Kidney epithelial cell (primary cell): ENCODE measurements around the gene SNCB. TPM values are rescaled to one million over a fixed set of nuclear protein-coding genes. Genes with fewer than 3 reads are reported as not detected.
"Not testable (repeated sequence)": the region's sequence is repeated elsewhere in the genome, so short reads cannot be mapped to it uniquely, and the experiment has no call there.

Experiments used
- DNase-seq: peaks from one replicate; pipeline ENCODE4 v3.0.0-alpha.2; 2010; ENCODE audit warnings: low read depth
- H3K27me3 ChIP-seq: 2 replicates; pipeline ENCODE4 v1.6.0; 2011; ENCODE audit warnings: low read length; ENCODE audit not compliant: control insufficient read depth, insufficient read depth
- H3K36me3 ChIP-seq: 2 replicates; pipeline ENCODE4 v1.5.1; 2011; ENCODE audit warnings: low read length; ENCODE audit not compliant: control insufficient read depth, insufficient read depth
- H3K4me3 ChIP-seq: 2 replicates; pipeline ENCODE4 v1.5.1; 2011; ENCODE audit warnings: low read depth, mild to moderate bottlenecking, control low read depth, low read length
- CTCF ChIP-seq: IDR thresholded peaks from 2 replicates; pipeline ENCODE4 v1.5.1; 2011; ENCODE audit warnings: mild to moderate bottlenecking, moderate library complexity, low read length, control low read depth, inconsistent platforms; ENCODE audit not compliant: insufficient read depth, poor library complexity, severe bottlenecking
- total RNA-seq: library from RNA; depleted of rRNA; stranded (reverse); fragments of >200 nt; gene quantifications from 2 replicates; pipeline ENCODE4 v1.2.3, GENCODE V29; 2015

Gene SNCB
- total RNA-seq, 1 donor from 2014 or later = not detected

GRCh38 chr5:176603091-176603490 is 27.2 kb downstream of the SNCB start:
- H3K36me3 ChIP-seq = no peaks in the 10 kb centered on the region
- H3K27me3 ChIP-seq = no peaks in the 10 kb centered on the region
- no peak for TF ChIP-seq CTCF
- no peak for DNase-seq
- H3K4me3 ChIP-seq = no peak overlapping the region

GRCh38 chr5:176601901-176602482 is 28.3 kb downstream of the SNCB start:
- Histone ChIP-seq H3K36me3 (no peaks in the 10 kb centered on the region), H3K4me3 (no peak overlapping the region), H3K27me3 (no peaks in the 10 kb centered on the region)
- TF ChIP-seq CTCF = no peak
- DNase-seq = no peak

- DNase-seq, H3K4me3 ChIP-seq, H3K36me3 ChIP-seq, H3K27me3 ChIP-seq: not testable (repeated sequence)
Observed at GRCh38 chr5:176599749-176600430, 30.4 kb downstream of the SNCB start.

- Histone ChIP-seq H3K4me3 (no peak overlapping the region), H3K27me3 (no peaks in the 10 kb centered on the region), H3K36me3 (no peaks in the 10 kb centered on the region)
- no peak for TF ChIP-seq CTCF
- DNase-seq = no peak
Observed at GRCh38 chr5:176597417-176598389, 32.6 kb downstream of the SNCB start.

GRCh38 chr5:176596689-176597416 is 33.5 kb downstream of the SNCB start:
- TF ChIP-seq CTCF = no peak
- Histone ChIP-seq H3K27me3 (no peaks in the 10 kb centered on the region), H3K4me3 (no peak overlapping the region), H3K36me3 (no peaks in the 10 kb centered on the region)
- DNase-seq = no peak

- TF ChIP-seq CTCF = no peak
- Histone ChIP-seq H3K36me3 (no peaks in the 10 kb centered on the region), H3K4me3 (no peak overlapping the region), H3K27me3 (no peaks in the 10 kb centered on the region)
- no peak for DNase-seq
Observed at GRCh38 chr5:176596069-176596644, 34.2 kb downstream of the SNCB start.
